ENCODE measurements around the gene ANKRD49. TPM values are rescaled to one million over a fixed set of nuclear protein-coding genes. Genes with fewer than 3 reads are reported as not detected.

ANKRD49 gene
- total and polyA plus RNA-seq, 7 donors, result 14.6 to 27.7 (median 19.3) TPM

- no peak overlapping the region for H3K27ac ChIP-seq
- TF ChIP-seq POLR2AphosphoS5 (IDR thresholded peaks at IDR 0.05) (no peak), EP300 (IDR thresholded peaks at IDR 0.05) (no peak), POLR2A (IDR thresholded peaks at IDR 0.05) (no peak)
- TF ChIP-seq, protein P1, sequence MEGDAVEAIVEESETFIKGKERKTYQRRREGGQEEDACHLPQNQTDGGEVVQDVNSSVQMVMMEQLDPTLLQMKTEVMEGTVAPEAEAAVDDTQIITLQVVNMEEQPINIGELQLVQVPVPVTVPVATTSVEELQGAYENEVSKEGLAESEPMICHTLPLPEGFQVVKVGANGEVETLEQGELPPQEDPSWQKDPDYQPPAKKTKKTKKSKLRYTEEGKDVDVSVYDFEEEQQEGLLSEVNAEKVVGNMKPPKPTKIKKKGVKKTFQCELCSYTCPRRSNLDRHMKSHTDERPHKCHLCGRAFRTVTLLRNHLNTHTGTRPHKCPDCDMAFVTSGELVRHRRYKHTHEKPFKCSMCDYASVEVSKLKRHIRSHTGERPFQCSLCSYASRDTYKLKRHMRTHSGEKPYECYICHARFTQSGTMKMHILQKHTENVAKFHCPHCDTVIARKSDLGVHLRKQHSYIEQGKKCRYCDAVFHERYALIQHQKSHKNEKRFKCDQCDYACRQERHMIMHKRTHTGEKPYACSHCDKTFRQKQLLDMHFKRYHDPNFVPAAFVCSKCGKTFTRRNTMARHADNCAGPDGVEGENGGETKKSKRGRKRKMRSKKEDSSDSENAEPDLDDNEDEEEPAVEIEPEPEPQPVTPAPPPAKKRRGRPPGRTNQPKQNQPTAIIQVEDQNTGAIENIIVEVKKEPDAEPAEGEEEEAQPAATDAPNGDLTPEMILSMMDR (IDR thresholded peaks at IDR 0.05), result no peak
- no peaks in the 10 kb centered on the region for H3K9me3 ChIP-seq
- no peak for DNase-seq
- H3K4me1 ChIP-seq, result no peaks in the 10 kb centered on the region
- H3K27me3 ChIP-seq, result peaks cover 0 to 5% (median 0%) of the 10 kb centered on the region in 3 donors
- no peak overlapping the region for H3K4me3 ChIP-seq
- no peaks in the 10 kb centered on the region for H3K36me3 ChIP-seq
- intact Hi-C loops (cut with DNase I), result no loop called here
Measured at GRCh38 chr11:94536386-94536785, 42.6 kb downstream of the ANKRD49 start.

DNA sequence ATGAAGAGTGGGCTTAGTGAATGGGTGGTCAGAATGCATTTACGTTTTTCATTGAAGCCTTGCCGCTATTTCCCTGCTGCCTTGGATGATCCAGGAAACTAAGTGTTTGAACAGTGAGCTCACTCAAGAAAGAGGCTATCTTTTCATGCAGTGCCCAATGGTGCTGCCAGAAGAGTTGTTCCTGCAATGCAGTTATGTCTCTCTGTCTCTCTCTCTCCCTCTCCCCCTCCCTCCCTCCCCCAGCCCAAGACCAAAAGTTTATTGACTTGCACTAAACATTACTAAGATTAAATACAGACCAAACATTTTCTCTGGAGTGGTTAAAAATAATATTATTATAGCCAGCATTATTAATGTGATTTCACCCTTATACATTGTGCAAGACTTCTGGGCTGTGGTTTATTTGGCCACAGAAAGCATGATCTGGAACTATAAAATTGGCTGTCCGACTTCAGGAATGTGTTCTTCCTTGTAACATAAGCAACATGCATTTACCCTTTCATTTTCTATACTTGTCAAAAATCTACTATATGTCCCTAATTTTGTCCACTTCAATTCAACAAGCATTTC is 43.3 kb downstream of the ANKRD49 start:
- no peak overlapping the region for H3K27ac ChIP-seq
- no peak for TF ChIP-seq POLR2A (IDR thresholded peaks at IDR 0.05)
- no peak for TF ChIP-seq POLR2AphosphoS5 (IDR thresholded peaks at IDR 0.05)
- TF ChIP-seq, protein P1 (IDR thresholded peaks at IDR 0.05), result no peak
- no peak for TF ChIP-seq EP300 (IDR thresholded peaks at IDR 0.05)
- H3K4me1 ChIP-seq, result no peaks in the 10 kb centered on the region
- H3K36me3 ChIP-seq, result no peaks in the 10 kb centered on the region
- intact Hi-C loops (cut with DNase I), result no loop called here
- WGBS, 2 donors, result 11 to 58% methylated on average over 3 of the region's 3 CpGs
- H3K27me3 ChIP-seq, result peaks cover 0 to 5% (median 0%) of the 10 kb centered on the region in 3 donors
- no peak overlapping the region for H3K4me3 ChIP-seq
- no peaks in the 10 kb centered on the region for H3K9me3 ChIP-seq
- DNase-seq, result no peak

- no peak for DNase-seq
- intact Hi-C loops (cut with DNase I), result no loop called here
- TF ChIP-seq POLR2AphosphoS5 (IDR thresholded peaks at IDR 0.05) (no peak), POLR2A (IDR thresholded peaks at IDR 0.05) (peak in 1 of 2 donors; percentile 10)
- Histone ChIP-seq H3K27ac (no peak overlapping the region), H3K4me3 (no peak overlapping the region), H3K4me1 (peaks cover 0 to 11% (median 7%) of the 10 kb centered on the region in 4 donors), H3K9me3 (no peaks in the 10 kb centered on the region), H3K36me3 (no peaks in the 10 kb centered on the region), H3K27me3 (peaks cover 0 to 5% (median 0%) of the 10 kb centered on the region in 3 donors)
- WGBS, 2 donors, result 20 to 39% methylated on average over 1 of the region's 1 CpG
Measured at GRCh38 chr11:94539420-94539819, 45.6 kb downstream of the ANKRD49 start.

GRCh38 chr11:94543695-94544645 is 50.2 kb downstream of the ANKRD49 start, which contains the start of gene FUT4:
Gene FUT4 (plus strand): TSS chr11:94543921. CDS start chr11:94544134, 213 bp downstream.
- Histone ChIP-seq H3K27ac (peak within 1 kb of the TSS; percentile 92 to 98 (median 97)), H3K4me1 (peaks cover 0 to 53% (median 44%) of the 10 kb centered on the region in 4 donors), H3K36me3 (no peaks in the 10 kb centered on the region), H3K9me3 (no peaks in the 10 kb centered on the region), H3K27me3 (no peaks in the 10 kb centered on the region), H3K4me3 (peak within 1 kb of the TSS; percentile 66 to 79 (median 72))
- 1% methylated on average over 109 of the region's 109 CpGs for WGBS, 2 donors
- intact Hi-C loops (cut with DNase I), result loop anchor here (10.0 kb wide), 1 partner anchor 221 kb away; the partner anchor contains the start of gene AMOTL1
- DNase-seq, result peak; percentile 93
- TF ChIP-seq, protein P1 (IDR thresholded peaks at IDR 0.05), result no peak
- TF ChIP-seq POLR2AphosphoS5 (IDR thresholded peaks at IDR 0.05), result peak; percentile 72 to 84 (median 76)
- TF ChIP-seq POLR2A (IDR thresholded peaks at IDR 0.05), result peak; percentile 48 to 49
